ENCODE results near the gene NCOA3.

NCOA3 gene

GRCh38 chr20:47605673-47606413, 104.2 kb downstream of the NCOA3 start:
- DNase-seq: no peak

DNA sequence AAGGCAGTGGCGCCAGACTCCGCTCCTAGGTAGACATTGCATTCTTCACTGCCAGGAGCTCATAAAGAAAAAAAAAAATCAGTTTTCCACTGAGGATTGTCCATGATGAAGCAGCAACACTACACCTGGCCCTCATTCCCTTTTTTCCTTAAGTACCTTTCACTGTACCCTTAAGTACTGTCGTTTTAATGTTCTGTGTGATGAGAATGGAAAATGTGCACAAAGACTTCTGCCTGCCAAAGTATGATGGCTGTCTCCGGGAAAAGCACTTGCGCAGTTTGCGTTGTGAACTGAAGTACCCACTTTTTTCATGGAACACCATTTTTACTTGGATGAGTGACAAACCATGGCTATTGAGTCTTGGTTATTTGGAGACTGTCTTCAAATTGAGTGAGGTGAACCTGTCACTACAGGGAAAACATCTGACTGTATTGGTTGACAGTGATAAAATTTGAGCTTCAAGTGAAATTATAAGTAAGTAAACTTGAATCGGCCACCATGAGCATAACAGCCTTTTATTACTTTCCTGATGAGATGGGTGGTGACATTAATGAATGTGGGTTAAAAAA, 104.8 kb downstream of the NCOA3 start:
- no peak for DNase-seq

- no peak for DNase-seq
These were observed 105.4 kb downstream of the NCOA3 start for GRCh38 chr20:47606983-47607613.

- DNase-seq: no peak
These were observed 107.3 kb downstream of the NCOA3 start for GRCh38 chr20:47609001-47609400.

DNA sequence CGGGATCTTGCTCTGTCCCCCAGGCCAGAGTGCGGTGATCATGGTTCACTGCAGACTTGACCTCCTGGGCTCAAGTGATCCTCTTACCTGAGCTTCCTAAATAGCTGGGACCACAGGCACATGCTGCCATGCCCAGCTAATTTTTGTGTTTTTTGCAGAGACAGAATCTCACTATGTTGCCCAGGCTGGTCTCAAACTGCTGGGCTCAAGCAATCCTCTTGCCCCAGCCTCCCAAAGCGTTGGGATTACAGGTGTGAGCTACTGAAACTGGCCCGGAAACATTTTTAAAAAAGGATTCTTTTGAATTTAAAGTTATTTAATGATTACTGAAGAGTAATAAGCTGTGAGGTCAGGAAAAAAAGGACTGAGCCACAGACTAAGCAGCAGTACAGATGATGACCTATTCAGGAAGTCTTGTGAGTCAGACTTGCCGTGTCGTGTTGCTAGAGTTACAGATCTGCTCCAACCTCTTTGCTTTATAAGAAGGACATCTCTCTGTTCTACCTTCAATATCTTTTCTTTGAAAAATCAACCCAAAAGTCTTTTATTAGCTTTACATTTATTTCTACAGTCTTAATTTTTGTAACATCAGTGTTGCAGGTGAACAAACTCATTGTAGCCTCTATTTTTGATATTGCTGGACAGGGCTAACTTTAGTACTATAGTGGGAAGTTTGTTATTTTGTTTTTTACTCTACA, 108.7 kb downstream of the NCOA3 start:
- peak; percentile 80 for DNase-seq

DNA sequence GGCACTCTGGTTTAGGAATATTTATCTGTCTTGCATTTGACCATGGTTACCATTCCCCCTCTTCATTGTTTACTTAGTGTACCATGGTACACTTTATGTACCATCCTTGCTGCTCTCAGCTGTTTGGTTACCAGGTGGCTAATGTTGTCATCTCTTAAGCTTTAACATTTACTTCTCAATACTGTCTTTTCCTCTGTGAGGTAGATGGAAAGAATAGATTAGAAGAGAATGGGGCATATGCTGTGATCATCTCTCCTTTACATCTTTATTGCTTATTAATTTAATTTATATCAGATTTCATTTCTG, 109.2 kb downstream of the NCOA3 start:
- DNase-seq: no peak

GRCh38 chr20:47611785-47612184, 110.1 kb downstream of the NCOA3 start:
- DNase-seq: no peak

- DNase-seq: no peak
These were observed 111.0 kb downstream of the NCOA3 start for GRCh38 chr20:47612670-47613069.

- DNase-seq: no peak
These were observed 113.1 kb downstream of the NCOA3 start for GRCh38 chr20:47614703-47615309.

GRCh38 chr20:47618479-47618878, 116.8 kb downstream of the NCOA3 start:
- DNase-seq: no peak

GRCh38 chr20:47620808-47621805, 119.4 kb downstream of the NCOA3 start:
- DNase-seq: no peak

- DNase-seq: no peak
These were observed 120.5 kb downstream of the NCOA3 start for GRCh38 chr20:47622118-47622665.

GRCh38 chr20:47623206-47623605, 121.5 kb downstream of the NCOA3 start:
- DNase-seq: no peak

- no peak for DNase-seq
These were observed 125.9 kb downstream of the NCOA3 start for GRCh38 chr20:47627540-47627939.

DNA sequence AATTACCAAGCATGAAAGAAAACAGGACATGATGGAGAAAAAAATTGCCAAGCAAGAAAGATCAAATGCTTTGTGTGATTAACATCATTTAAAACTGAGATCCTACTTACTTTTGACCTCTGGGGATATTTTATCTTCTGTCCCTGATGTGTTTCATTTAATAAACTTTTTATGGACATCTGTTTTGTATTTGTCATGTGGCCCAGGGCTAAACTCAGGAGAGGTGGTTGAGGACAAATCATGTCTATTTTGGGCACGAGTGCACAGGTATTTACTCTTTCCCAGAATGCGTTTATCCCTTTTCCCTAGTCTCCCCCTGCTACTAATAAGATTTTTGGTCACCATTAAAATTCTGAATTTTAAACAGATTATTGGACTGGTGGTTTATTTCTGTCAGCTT, 128.2 kb downstream of the NCOA3 start:
- DNase-seq: no peak

DNA sequence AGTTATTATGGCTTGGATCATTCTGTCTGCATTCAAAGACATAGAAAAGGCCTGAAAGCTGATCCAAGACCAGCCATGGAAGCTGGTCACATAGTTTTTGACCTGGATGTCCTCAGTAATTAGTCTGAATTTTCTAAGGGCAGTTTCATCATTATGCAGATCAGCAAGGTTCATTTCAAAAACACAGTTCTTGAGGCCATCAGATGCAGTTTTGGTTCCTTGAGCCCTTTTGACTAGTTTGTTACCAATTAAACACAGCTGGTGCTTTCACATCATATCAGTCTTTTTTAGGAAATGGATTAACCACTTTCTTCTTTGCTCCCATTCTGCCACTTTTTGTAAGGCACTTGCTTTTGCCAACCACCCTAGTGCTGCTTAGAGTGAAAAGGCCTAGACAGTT, 129.4 kb downstream of the NCOA3 start:
- no peak for DNase-seq

GRCh38 chr20:47635256-47635655, 133.6 kb downstream of the NCOA3 start:
- no peak for DNase-seq

DNA sequence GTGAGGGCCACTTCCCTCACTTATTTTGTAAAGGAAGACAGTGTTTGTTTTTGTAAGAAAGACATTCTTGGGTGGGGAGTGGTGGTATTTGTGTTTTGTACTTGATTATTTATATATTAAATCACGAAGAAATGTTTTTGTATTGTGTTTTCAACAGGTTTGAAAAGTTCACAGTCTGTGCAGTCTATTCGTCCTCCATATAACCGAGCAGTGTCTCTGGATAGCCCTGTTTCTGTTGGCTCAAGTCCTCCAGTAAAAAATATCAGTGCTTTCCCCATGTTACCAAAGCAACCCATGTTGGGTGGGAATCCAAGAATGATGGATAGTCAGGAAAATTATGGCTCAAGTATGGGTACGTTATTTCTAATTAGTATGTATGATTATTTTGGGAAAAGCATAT, 137.2 kb downstream of the NCOA3 start:
- DNase-seq: no peak

- DNase-seq: no peak
These were observed 140.4 kb downstream of the NCOA3 start for GRCh38 chr20:47642118-47642517.

- no peak for DNase-seq
These were observed 140.9 kb downstream of the NCOA3 start for GRCh38 chr20:47642624-47643023.

DNA sequence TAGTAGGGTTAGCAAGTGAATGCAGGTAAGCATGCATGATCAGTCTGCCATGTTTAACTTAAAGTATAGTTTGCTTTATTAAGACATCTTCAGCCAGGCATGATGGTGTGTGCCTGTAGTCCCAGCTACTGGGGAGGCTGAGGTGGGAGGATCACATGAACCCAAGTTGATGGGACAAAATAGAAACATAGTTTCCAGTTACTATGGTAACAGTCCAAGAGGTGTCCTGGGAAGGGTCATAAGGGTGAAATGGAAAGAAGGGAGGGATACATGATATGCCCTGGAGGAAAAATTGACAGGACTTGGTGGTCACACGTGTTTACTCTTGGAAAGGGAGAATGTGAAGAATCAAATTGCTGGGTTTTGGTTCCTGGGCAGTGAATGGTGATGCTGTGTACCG, 143.9 kb downstream of the NCOA3 start:
- no peak for DNase-seq

GRCh38 chr20:47647994-47648393, 146.3 kb downstream of the NCOA3 start:
- DNase-seq: no peak

All from amniotic stem cell (primary cell).